Neural cell (in vitro differentiated cells): ENCODE results near the gene CLDN4.

Experiments used
- EP300 ChIP-seq: fragments of 450-650 bp; conservative IDR thresholded peaks from 2 replicates; pipeline ENCODE4 v1.6.1; 2014; ENCODE audit warnings: antibody characterized with exemption, mild to moderate bottlenecking, moderate library complexity; ENCODE audit not compliant: poor library complexity, severe bottlenecking
- EZH2 ChIP-seq: fragments of 200-600, 300-800 bp; shearing (Covaris generic), sonication (generic); IDR thresholded peaks from 2 replicates; pipeline ENCODE4 v1.6.1; 2014; ENCODE audit warnings: antibody characterized with exemption, low read length, borderline replicate concordance, mild to moderate bottlenecking; ENCODE audit not compliant: insufficient read depth, poor library complexity, severe bottlenecking
- POLR2AphosphoS5 ChIP-seq: IDR thresholded peaks from 2 replicates; pipeline ENCODE4 v1.6.1; 2012
- RAD21 ChIP-seq: fragments of 450-650 bp; conservative IDR thresholded peaks from 2 replicates; pipeline ENCODE4 v1.6.1; 2014; ENCODE audit warnings: antibody characterized with exemption, mild to moderate bottlenecking, moderate library complexity
- REST ChIP-seq: IDR thresholded peaks from 2 replicates; pipeline ENCODE4 v1.6.1; 2012; ENCODE audit warnings: borderline replicate concordance
- SMC3 ChIP-seq: fragments of 450-650 bp; conservative IDR thresholded peaks from 2 replicates; pipeline ENCODE4 v1.6.1; 2014; ENCODE audit warnings: antibody characterized with exemption, mild to moderate bottlenecking, moderate library complexity; ENCODE audit not compliant: poor library complexity
- TAF1 ChIP-seq: IDR thresholded peaks from 2 replicates; pipeline ENCODE4 v1.6.1; 2012; ENCODE audit warnings: low read depth
- TF ChIP-seq, protein P1 (sequence below): fragments of 450-650 bp; IDR thresholded peaks from 2 replicates; pipeline ENCODE4 v1.5.1; 2014; ENCODE audit warnings: antibody characterized with exemption, mild to moderate bottlenecking, moderate library complexity; ENCODE audit not compliant: poor library complexity, severe bottlenecking

DNA sequence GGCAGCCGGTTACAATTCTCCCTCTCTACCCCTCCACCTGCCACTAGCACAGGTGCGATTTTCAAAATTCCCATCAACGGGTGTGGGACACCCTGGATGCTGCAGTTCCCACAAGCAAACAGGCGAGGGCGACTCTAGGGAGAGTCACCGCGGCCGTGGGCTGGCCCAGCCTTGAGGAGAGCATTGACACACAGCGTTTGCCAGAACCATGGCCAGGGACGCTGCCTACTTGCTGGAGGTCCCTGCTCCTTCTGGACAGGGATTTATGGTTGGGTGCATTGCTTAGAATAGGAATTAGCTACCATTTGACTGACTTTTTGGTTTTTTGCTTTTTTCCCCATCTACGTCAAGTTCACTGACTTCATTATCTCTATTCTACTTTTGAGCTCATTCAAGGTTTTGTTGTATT is 19.0 kb upstream of the CLDN4 start:
- TF ChIP-seq, protein P1, sequence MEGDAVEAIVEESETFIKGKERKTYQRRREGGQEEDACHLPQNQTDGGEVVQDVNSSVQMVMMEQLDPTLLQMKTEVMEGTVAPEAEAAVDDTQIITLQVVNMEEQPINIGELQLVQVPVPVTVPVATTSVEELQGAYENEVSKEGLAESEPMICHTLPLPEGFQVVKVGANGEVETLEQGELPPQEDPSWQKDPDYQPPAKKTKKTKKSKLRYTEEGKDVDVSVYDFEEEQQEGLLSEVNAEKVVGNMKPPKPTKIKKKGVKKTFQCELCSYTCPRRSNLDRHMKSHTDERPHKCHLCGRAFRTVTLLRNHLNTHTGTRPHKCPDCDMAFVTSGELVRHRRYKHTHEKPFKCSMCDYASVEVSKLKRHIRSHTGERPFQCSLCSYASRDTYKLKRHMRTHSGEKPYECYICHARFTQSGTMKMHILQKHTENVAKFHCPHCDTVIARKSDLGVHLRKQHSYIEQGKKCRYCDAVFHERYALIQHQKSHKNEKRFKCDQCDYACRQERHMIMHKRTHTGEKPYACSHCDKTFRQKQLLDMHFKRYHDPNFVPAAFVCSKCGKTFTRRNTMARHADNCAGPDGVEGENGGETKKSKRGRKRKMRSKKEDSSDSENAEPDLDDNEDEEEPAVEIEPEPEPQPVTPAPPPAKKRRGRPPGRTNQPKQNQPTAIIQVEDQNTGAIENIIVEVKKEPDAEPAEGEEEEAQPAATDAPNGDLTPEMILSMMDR, result no peak
- TF ChIP-seq REST (no peak), POLR2AphosphoS5 (no peak), EZH2 (no peak), EP300 (no peak), TAF1 (no peak), SMC3 (no peak), RAD21 (no peak)
